Esophagus muscularis mucosa (tissue), 4 donors: Measurements from ENCODE around the gene ZNF142. TPM values are rescaled to one million over a fixed set of nuclear protein-coding genes. Genes with fewer than 3 reads are reported as not detected.

Source experiments
- DNase-seq: peaks from one replicate; pipeline ENCODE4 v3.0.0-alpha.2; 2017; ENCODE audit errors: extremely low spot score
- H3K27ac ChIP-seq, 4 donors: fragments of 200-600 bp; sonication (generic); replicated peaks in 1 of 4; 1 replicate in 3 of 4; 2 replicates in 1 of 4; pipeline ENCODE4 v1.5.1; 2016 to 2019; ENCODE audit warnings: mild to moderate bottlenecking in 1 of 4
- H3K27me3 ChIP-seq, 4 donors: fragments of 200-600 bp; sonication (generic); one replicate each; pipeline versions ENCODE4 v1.5.1 to v1.6.0; 2016 to 2019
- H3K36me3 ChIP-seq, 4 donors: fragments of 200-600 bp; sonication (generic); one replicate each; pipeline ENCODE4 v1.5.1; 2016 to 2019
- H3K4me1 ChIP-seq, 4 donors: fragments of 200-600 bp; sonication (generic); one replicate each; pipeline ENCODE4 v1.5.1; 2016 to 2019
- H3K4me3 ChIP-seq, 4 donors: fragments of 200-600 bp; sonication (generic); 1 replicate in 2 of 4; 2 replicates in 2 of 4; pipeline ENCODE4 v1.5.1; 2016 to 2019; ENCODE audit warnings: mild to moderate bottlenecking in 4 of 4, moderate library complexity in 1 of 4
- H3K9me3 ChIP-seq, 4 donors: fragments of 200-600 bp; sonication (generic); 1 replicate in 3 of 4; 2 replicates in 1 of 4; pipeline ENCODE4 v1.5.1; 2016 to 2019
- EP300 ChIP-seq: sonication (generic); formaldehyde crosslinking; IDR thresholded peaks from one replicate; pipeline ENCODE4 v1.6.1; 2017; ENCODE audit warnings: antibody characterized with exemption
- POLR2A ChIP-seq: fragments of 450-650 bp; IDR thresholded peaks from one replicate; pipeline ENCODE4 v1.6.1; 2017; ENCODE audit warnings: antibody characterized with exemption, moderate library complexity, mild to moderate bottlenecking, low read depth
- POLR2AphosphoS5 ChIP-seq, 2 donors: sonication (generic); formaldehyde crosslinking; IDR thresholded peaks; one replicate each; pipeline ENCODE4 v1.6.1; 2017; ENCODE audit warnings: antibody characterized with exemption in 2 of 2
- WGBS: methylation state at CpG from one replicate; pipeline ENCODE4 v1.1.5; 2018; 5-methylcytosine and 5-hydroxymethylcytosine counted together
- intact Hi-C: fragments of 100-400 bp; cut with DNase I; formaldehyde crosslinking; loops from one replicate; pipeline ENCODE4 v1.15.1; 2023
- total RNA-seq, 4 donors: library from RNA; depleted of rRNA; stranded (reverse); fragments of >200 nt; gene quantifications; one replicate each; pipeline versions ENCODE4 v1.1.0 to v1.2.1, GENCODE V29; 2016
- TF ChIP-seq, protein P1 (sequence below), 3 experiments: fragments of 200-600 bp in 2 of 3; fragments of 450-650 bp in 1 of 3; sonication (generic) in 2 of 3; IDR thresholded peaks; one replicate each; pipeline ENCODE4 v1.5.1; 2017 to 2019; ENCODE audit warnings: antibody characterized with exemption in 3 of 3, mild to moderate bottlenecking in 2 of 3, moderate library complexity in 1 of 3

Gene ZNF142
- total RNA-seq, 4 donors from 2014 or later: 17.4 to 33.6 (median 26.3) TPM

DNA sequence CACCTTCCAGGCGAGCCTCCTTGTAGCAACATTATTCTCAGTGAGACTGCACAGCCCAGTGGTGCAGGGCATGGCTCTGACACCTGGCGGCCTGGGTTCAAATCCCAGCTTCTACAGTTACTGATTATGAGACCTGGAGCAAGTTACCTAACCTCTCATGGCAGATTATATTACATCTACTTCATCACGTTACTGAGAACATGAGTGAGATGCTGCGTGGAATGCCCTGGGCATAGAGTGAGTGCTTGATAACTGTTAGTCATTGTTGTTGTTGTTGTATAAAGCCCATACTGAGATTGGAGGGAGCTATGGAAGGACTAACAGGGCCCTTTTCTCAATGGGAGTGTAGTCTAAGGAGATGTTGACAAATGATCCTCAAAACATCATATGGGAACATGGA, 33.1 kb downstream of the ZNF142 start:
- Histone ChIP-seq H3K27me3 (no peaks in the 10 kb centered on the region), H3K4me1 (peaks cover 1 to 26% (median 21%) of the 10 kb centered on the region in 4 donors), H3K4me3 (no peak overlapping the region), H3K9me3 (no peaks in the 10 kb centered on the region), H3K27ac (no peak overlapping the region), H3K36me3 (peaks cover 0 to 33% (median 0%) of the 10 kb centered on the region in 4 donors)
- 93% methylated on average over 4 of the region's 4 CpGs for WGBS
- intact Hi-C loops: no loop called here
- DNase-seq: no peak
- TF ChIP-seq, protein P1, sequence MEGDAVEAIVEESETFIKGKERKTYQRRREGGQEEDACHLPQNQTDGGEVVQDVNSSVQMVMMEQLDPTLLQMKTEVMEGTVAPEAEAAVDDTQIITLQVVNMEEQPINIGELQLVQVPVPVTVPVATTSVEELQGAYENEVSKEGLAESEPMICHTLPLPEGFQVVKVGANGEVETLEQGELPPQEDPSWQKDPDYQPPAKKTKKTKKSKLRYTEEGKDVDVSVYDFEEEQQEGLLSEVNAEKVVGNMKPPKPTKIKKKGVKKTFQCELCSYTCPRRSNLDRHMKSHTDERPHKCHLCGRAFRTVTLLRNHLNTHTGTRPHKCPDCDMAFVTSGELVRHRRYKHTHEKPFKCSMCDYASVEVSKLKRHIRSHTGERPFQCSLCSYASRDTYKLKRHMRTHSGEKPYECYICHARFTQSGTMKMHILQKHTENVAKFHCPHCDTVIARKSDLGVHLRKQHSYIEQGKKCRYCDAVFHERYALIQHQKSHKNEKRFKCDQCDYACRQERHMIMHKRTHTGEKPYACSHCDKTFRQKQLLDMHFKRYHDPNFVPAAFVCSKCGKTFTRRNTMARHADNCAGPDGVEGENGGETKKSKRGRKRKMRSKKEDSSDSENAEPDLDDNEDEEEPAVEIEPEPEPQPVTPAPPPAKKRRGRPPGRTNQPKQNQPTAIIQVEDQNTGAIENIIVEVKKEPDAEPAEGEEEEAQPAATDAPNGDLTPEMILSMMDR (IDR thresholded peaks at IDR 0.05): no peak
- TF ChIP-seq POLR2A: no peak
- TF ChIP-seq POLR2AphosphoS5 (IDR thresholded peaks at IDR 0.05): no peak
- no peak for TF ChIP-seq EP300

DNA sequence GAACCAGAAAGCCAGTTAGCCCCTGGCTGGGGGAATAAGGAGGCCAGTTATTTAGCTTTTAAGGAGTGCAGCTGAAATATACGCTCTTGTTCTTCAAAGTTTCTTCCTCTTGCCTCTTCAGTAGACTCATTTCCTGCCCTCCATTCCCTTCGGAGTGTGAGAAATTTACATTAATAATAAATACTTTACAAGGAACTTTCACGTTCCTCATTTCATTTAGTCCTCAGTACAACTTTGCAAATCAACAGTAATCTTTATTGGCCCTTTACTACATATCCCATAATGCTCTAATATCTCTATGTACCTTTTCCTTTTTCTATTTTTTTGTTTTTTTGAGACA, 36.1 kb downstream of the ZNF142 start:
- TF ChIP-seq POLR2A (no peak), POLR2AphosphoS5 (IDR thresholded peaks at IDR 0.05) (no peak), EP300 (no peak)
- TF ChIP-seq, protein P1 (IDR thresholded peaks at IDR 0.05): no peak
- no peak overlapping the region for H3K4me3 ChIP-seq
- intact Hi-C loops: no loop called here
- peaks cover 0 to 39% (median 2%) of the 10 kb centered on the region in 4 donors for H3K36me3 ChIP-seq
- no peaks in the 10 kb centered on the region for H3K9me3 ChIP-seq
- DNase-seq: no peak
- H3K27me3 ChIP-seq: no peaks in the 10 kb centered on the region
- WGBS: 60% methylated on average over 3 of the region's 3 CpGs
- no peak overlapping the region for H3K27ac ChIP-seq
- H3K4me1 ChIP-seq: peaks cover 0 to 14% (median 12%) of the 10 kb centered on the region in 4 donors

DNA sequence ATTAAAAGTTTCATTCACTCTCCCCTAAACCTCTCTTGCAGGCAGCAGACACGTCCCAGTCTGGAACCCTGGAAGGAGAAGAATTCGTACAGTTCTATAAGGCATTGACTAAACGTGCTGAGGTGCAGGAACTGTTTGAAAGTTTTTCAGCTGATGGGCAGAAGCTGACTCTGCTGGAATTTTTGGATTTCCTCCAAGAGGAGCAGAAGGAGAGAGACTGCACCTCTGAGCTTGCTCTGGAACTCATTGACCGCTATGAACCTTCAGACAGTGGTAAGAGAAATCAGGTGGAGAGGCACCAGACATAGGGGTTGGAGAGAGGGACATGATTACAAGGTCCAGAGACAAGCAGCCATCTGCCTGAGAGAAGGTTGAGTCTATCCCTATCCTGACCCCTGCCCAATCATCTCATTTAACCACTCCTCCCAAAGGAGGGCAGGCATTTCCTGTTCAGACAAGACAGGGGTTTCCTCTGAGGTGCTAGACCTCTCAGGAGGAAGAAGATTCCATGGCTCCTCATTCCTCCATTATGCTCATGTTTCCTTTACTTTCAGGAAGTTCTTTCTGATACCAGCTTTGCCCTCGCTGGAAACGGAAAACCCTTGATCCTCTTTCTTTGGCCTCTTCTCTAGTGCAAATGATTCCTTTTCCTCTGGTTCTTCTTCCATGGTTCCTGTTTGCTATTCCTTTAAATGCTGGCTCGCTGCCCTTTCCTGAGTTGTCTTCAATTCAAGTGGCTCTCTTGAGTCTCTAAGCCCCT, 36.6 kb downstream of the ZNF142 start:
- 53% methylated on average over 7 of the region's 7 CpGs for WGBS

DNA sequence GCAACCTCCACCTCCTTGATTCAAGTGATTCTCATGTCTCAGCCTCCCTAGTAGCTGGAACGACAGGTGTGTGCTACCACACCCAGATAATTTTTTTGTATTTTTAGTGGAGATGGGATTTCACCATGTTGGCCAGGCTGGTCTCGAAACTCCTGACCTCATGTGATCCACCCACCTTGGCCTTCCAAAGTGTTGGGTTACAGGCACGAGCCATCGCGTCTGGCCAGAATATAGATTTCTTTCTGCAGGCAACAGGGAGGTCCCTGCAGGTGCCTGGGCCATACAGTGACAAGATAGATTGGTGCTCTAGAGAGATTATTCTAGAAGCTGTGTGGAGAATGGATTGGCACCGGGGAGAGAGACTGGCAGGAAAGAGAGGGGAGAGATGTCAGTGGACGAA, 38.4 kb downstream of the ZNF142 start:
- 75% methylated on average over 7 of the region's 7 CpGs for WGBS
- H3K4me1 ChIP-seq: peaks cover 0 to 20% (median 17%) of the 10 kb centered on the region in 4 donors
- no peaks in the 10 kb centered on the region for H3K9me3 ChIP-seq
- no peak overlapping the region for H3K27ac ChIP-seq
- no peak overlapping the region for H3K4me3 ChIP-seq
- H3K27me3 ChIP-seq: no peaks in the 10 kb centered on the region
- DNase-seq: no peak
- H3K36me3 ChIP-seq: peaks cover 0 to 23% (median 2%) of the 10 kb centered on the region in 4 donors
- no peak for TF ChIP-seq POLR2AphosphoS5 (IDR thresholded peaks at IDR 0.05)
- TF ChIP-seq EP300: no peak
- TF ChIP-seq, protein P1 (IDR thresholded peaks at IDR 0.05): no peak
- no peak for TF ChIP-seq POLR2A
- intact Hi-C loops: no loop called here

More for the DNA sequence above, 36.6 kb downstream of the ZNF142 start:
- no peaks in the 10 kb centered on the region for H3K27me3 ChIP-seq
- intact Hi-C loops: no loop called here
- TF ChIP-seq POLR2AphosphoS5 (IDR thresholded peaks at IDR 0.05) (no peak), POLR2A (no peak), EP300 (no peak)
- TF ChIP-seq, protein P1 (IDR thresholded peaks at IDR 0.05): no peak
- peaks cover 0 to 14% (median 12%) of the 10 kb centered on the region in 4 donors for H3K4me1 ChIP-seq
- no peaks in the 10 kb centered on the region for H3K9me3 ChIP-seq
- DNase-seq: no peak
- H3K4me3 ChIP-seq: no peak overlapping the region
- peak overlapping the region in 1 of 4 donors; percentile 36 for H3K27ac ChIP-seq
- peaks cover 0 to 34% (median 2%) of the 10 kb centered on the region in 4 donors for H3K36me3 ChIP-seq
